SK-N-SH (cell line): ENCODE data around the gene ZBTB7B.

ENCODE experiments used
- CHD2 ChIP-seq: fragments of 150-350 bp; IDR thresholded peaks from 2 replicates; pipeline ENCODE4 v1.6.1; 2018; ENCODE audit warnings: low read length; ENCODE audit not compliant: partially characterized antibody
- CTCF ChIP-seq: fragments of 200-600 bp; sonication (generic); IDR thresholded peaks from 2 replicates; pipeline ENCODE4 v1.6.1; 2017; ENCODE audit warnings: antibody characterized with exemption, mild to moderate bottlenecking, moderate library complexity
- EP300 ChIP-seq, 2 experiments: IDR thresholded peaks; 2 replicates each; pipeline versions ENCODE4 v1.4.0 to v1.6.1; 2012; ENCODE audit warnings: borderline replicate concordance in 1 of 2, low read depth in 1 of 2, low read length in 1 of 2
- FOXJ3 ChIP-seq: sonication (generic); formaldehyde crosslinking; IDR thresholded peaks from 2 replicates; pipeline ENCODE4 v1.5.1; 2020; ENCODE audit warnings: mild to moderate bottlenecking, missing genetic modification reagents
- MAX ChIP-seq: IDR thresholded peaks from 2 replicates; pipeline ENCODE4 v1.4.0; 2012; ENCODE audit warnings: low read depth
- POLR2AphosphoS5 ChIP-seq: IDR thresholded peaks from 2 replicates; pipeline ENCODE4 v1.6.1; 2012; ENCODE audit warnings: low read depth, low read length
- REST ChIP-seq: IDR thresholded peaks from 2 replicates; pipeline ENCODE4 v1.6.1; 2012; ENCODE audit warnings: mild to moderate bottlenecking, low read depth, low read length, moderate library complexity
- RFX5 ChIP-seq: IDR thresholded peaks from 2 replicates; pipeline ENCODE4 v1.6.1; 2012; ENCODE audit warnings: mild to moderate bottlenecking, improper control_type of control experiment, low read length
- USF1 ChIP-seq: IDR thresholded peaks from 2 replicates; pipeline ENCODE4 v1.4.0; 2012; ENCODE audit warnings: low read depth, borderline replicate concordance

GRCh38 chr1:155005076-155006011 is 2.7 kb downstream of the ZBTB7B start:
- TF ChIP-seq FOXJ3 (CRISPR knock-in tag) (no peak), RFX5 (no peak), CTCF (no peak), EP300 (IDR thresholded peaks at IDR 0.05; ENCODE audit: borderline replicate concordance in 1 of 2, low read depth in 1 of 2, low read length in 1 of 2) (no peak), POLR2AphosphoS5 (no peak), USF1 (no peak), REST (no peak), CHD2 (no peak), MAX (no peak)
